ENCODE results near the gene TCF25. TPM values are rescaled to one million over a fixed set of nuclear protein-coding genes. Genes with fewer than 3 reads are reported as not detected.
"Not testable (repeated sequence)": the region's sequence is repeated elsewhere in the genome, so short reads cannot be mapped to it uniquely, and the experiment has no call there.

Gene TCF25
- total RNA-seq, 2 donors from 2014 or later, result 141 to 302 TPM

DNA sequence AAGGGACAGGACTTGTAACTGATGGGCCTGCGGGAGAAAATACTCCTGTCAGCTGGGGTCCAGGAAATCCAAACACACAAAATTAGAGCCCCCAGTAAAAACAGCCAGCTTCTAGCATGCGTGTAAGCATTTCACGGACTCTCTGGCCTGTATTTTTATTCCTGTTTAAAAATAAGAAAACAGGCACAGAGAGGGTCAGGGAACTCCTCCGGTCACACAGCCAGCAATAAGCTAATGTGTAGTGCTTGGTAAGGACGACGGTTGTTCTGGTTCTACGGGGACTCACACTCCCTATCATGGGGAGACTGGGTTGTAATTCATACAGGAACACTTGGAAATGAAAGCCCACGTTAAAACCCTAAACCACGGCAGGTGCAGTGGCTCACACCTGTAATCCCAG is 1.5 kb upstream of the TCF25 start:
- TF ChIP-seq POLR2A (IDR thresholded peaks at IDR 0.05) (no peak), POLR2AphosphoS5 (IDR thresholded peaks at IDR 0.05) (no peak)
- no peaks in the 10 kb centered on the region for H3K27me3 ChIP-seq (replicated peaks; ENCODE audit: insufficient read depth)
- H3K4me1 ChIP-seq (replicated peaks), result peaks cover 5% of the 10 kb centered on the region
- no peak overlapping the region for H3K4me3 ChIP-seq
- H3K36me3 ChIP-seq, result no peaks in the 10 kb centered on the region
- H3K9me3 ChIP-seq, result no peaks in the 10 kb centered on the region
- DNase-seq (ENCODE audit: low spot score), result no peak
- 93% methylated on average over 9 of the region's 9 CpGs for WGBS
- no peak overlapping the region for H3K27ac ChIP-seq
- intact Hi-C loops (cut with DNase I), result loop anchor here (5.0 kb wide), 2 partner anchors 150 to 170 kb away; partner anchors contain the start of genes SPATA2L, VPS9D1 and ZNF276

GRCh38 chr16:89873972-89874689 is 739 bp downstream of the TCF25 start:
- H3K4me3 ChIP-seq, result peak overlapping the region; percentile 65 to 88
- 3% methylated on average over 58 of the region's 61 CpGs for WGBS
- intact Hi-C loops (cut with DNase I), result loop anchor here (5.0 kb wide), 2 partner anchors 152 to 172 kb away; partner anchors contain the start of genes SPATA2L, VPS9D1 and ZNF276
- DNase-seq (ENCODE audit: low spot score), result peak; percentile 96
- no peaks in the 10 kb centered on the region for H3K36me3 ChIP-seq
- peak overlapping the region; percentile 97 to 100 for H3K27ac ChIP-seq
- no peaks in the 10 kb centered on the region for H3K27me3 ChIP-seq (replicated peaks; ENCODE audit: insufficient read depth)
- TF ChIP-seq POLR2A (IDR thresholded peaks at IDR 0.05) (no peak), POLR2AphosphoS5 (IDR thresholded peaks at IDR 0.05) (peak; percentile 57)
- H3K4me1 ChIP-seq (replicated peaks), result peaks cover 5% of the 10 kb centered on the region
- no peaks in the 10 kb centered on the region for H3K9me3 ChIP-seq

DNA sequence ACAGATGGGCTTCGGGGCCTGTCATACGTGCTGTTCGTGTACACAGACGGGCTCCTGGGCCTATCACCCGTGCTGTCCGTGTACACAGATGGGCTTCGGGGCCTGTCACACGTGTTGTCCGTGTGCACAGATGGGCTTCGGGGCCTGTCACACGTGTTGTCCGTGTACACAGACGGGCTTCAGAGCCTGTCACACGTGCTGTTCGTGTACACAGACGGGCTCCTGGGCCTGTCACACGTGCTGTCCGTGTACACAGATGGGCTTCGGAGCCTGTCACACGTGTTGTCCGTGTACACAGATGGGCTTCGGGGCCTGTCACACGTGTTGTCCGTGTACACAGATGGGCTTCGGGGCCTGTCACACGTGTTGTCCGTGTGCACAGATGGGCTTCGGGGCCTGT is 5.7 kb downstream of the TCF25 start:
- H3K27ac ChIP-seq; H3K9me3 ChIP-seq; H3K4me1 ChIP-seq (replicated peaks); H3K4me3 ChIP-seq; intact Hi-C loops (cut with DNase I); DNase-seq (ENCODE audit: low spot score); H3K27me3 ChIP-seq (replicated peaks; ENCODE audit: insufficient read depth): not testable (repeated sequence)
- 90% methylated on average over 24 of the region's 28 CpGs for WGBS
- peaks cover 9 to 13% of the 10 kb centered on the region in 2 donors for H3K36me3 ChIP-seq

GRCh38 chr16:89880477-89881367 is 7.3 kb downstream of the TCF25 start:
- 57% methylated on average over 18 of the region's 18 CpGs for WGBS
- Histone ChIP-seq H3K4me1 (replicated peaks) (no peaks in the 10 kb centered on the region), H3K27me3 (replicated peaks; ENCODE audit: insufficient read depth) (no peaks in the 10 kb centered on the region), H3K36me3 (peaks cover 10 to 17% of the 10 kb centered on the region in 2 donors), H3K4me3 (no peak overlapping the region), H3K9me3 (no peaks in the 10 kb centered on the region), H3K27ac (no peak overlapping the region)
- intact Hi-C loops (cut with DNase I), result no loop called here
- no peak for DNase-seq (ENCODE audit: low spot score)
- TF ChIP-seq POLR2AphosphoS5 (IDR thresholded peaks at IDR 0.05), result no peak
- TF ChIP-seq CTCF (IDR thresholded peaks at IDR 0.05), result no peak
- no peak for TF ChIP-seq POLR2A (IDR thresholded peaks at IDR 0.05)

GRCh38 chr16:89881368-89881730 is 8.0 kb downstream of the TCF25 start:
- WGBS, result 63% methylated on average over 6 of the region's 6 CpGs
- Histone ChIP-seq H3K27me3 (replicated peaks; ENCODE audit: insufficient read depth) (no peaks in the 10 kb centered on the region), H3K4me1 (replicated peaks) (no peaks in the 10 kb centered on the region), H3K27ac (no peak overlapping the region), H3K4me3 (no peak overlapping the region), H3K36me3 (peaks cover 10 to 20% of the 10 kb centered on the region in 2 donors), H3K9me3 (no peaks in the 10 kb centered on the region)
- DNase-seq (ENCODE audit: low spot score), result no peak
- TF ChIP-seq POLR2AphosphoS5 (IDR thresholded peaks at IDR 0.05) (no peak), POLR2A (IDR thresholded peaks at IDR 0.05) (no peak), CTCF (IDR thresholded peaks at IDR 0.05) (no peak)
- intact Hi-C loops (cut with DNase I), result no loop called here

DNA sequence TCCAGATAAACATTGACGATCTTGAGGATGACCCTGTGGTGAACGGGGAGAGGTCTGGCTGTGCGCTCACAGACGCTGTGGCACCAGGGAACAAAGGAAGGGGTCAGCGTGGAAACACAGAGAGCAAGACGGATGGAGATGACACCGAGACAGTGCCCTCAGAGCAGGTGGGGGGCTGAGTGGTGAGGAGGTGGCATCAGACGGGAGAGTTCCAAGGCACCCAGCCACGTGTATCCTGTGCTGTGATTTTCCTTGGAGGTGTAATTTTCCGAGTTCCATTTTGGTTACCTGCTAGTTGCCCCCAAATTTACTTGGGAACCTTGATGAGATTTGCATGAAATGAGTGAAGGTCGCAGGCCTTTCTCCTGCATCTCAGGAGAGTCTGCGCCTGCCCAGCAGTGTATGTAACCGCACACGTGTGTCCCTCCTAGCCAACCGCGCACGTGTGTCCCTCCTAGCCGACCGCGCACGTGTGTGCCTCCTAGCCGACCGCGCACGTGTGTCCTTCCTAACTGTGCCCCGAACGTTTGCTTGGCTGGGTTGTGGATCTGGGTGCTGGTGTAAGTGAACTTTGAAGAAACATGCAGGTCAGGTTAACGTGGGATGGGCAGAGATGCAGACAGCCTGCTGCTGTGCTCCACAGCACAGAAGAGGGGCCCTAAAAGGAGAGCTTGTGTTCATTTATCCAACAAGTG is 10.1 kb downstream of the TCF25 start:
- WGBS, result 82% methylated on average over 28 of the region's 28 CpGs
- no peaks in the 10 kb centered on the region for H3K27me3 ChIP-seq (replicated peaks; ENCODE audit: insufficient read depth)
- no peak overlapping the region for H3K4me3 ChIP-seq
- H3K27ac ChIP-seq, result no peak overlapping the region
- intact Hi-C loops (cut with DNase I), result no loop called here
- no peaks in the 10 kb centered on the region for H3K9me3 ChIP-seq
- TF ChIP-seq POLR2A (IDR thresholded peaks at IDR 0.05), result no peak
- no peak for TF ChIP-seq CTCF (IDR thresholded peaks at IDR 0.05)
- no peak for TF ChIP-seq POLR2AphosphoS5 (IDR thresholded peaks at IDR 0.05)
- no peak for DNase-seq (ENCODE audit: low spot score)
- peaks cover 10 to 37% of the 10 kb centered on the region in 2 donors for H3K36me3 ChIP-seq
- no peaks in the 10 kb centered on the region for H3K4me1 ChIP-seq (replicated peaks)
